HepG2 (cell line): ENCODE data around the gene GOT2. TPM values are rescaled to one million over a fixed set of nuclear protein-coding genes. Genes with fewer than 3 reads are reported as not detected.

Source experiments
- ATAC-seq: fragments of 200-7000 bp; cut with Tn5 transposase; 3 replicates; pipeline ENCODE4 v1.9.1; 2020; ENCODE audit warnings: mild to moderate bottlenecking, moderate library complexity
- BruUV-seq: library from RNA; stranded (reverse); fragments of 400-500 nt; replicated peaks from 2 replicates; lab custom pipeline; 2021; lab: Mats Ljungman, UMichigan
- CTCF ChIA-PET: fragments of 300-600 bp; formaldehyde crosslinking; extraction: SDS; loops from one replicate; lab custom pipeline; 2021; ENCODE audit warnings: low total read pairs, inconsistent platforms, low intra/inter-chr PET ratio; lab: Yijun Ruan, JAX
- POLR2A ChIA-PET: fragments of 350-600 bp; sonication (Branson Sonifier 250); formaldehyde crosslinking; loops from one replicate; lab custom pipeline; 2020; ENCODE audit warnings: antibody characterized with exemption, inconsistent platforms; lab: Yijun Ruan, JAX
- DNase-seq: peaks from one replicate; pipeline ENCODE4 v3.0.0-alpha.2; 2015; ENCODE audit warnings: low spot score
- FAIRE-seq: peaks from 3 replicates; lab custom pipeline; 2011; peaks lifted over from hg19 to GRCh38; lab: Jason Lieb, UNC
- H2AFZ ChIP-seq: one replicate; pipeline ENCODE4 v1.6.1; 2011; ENCODE audit warnings: low read length, inconsistent platforms
- H3K27ac ChIP-seq: fragments of 300-600 bp; 3 replicates; pipeline ENCODE4 v1.8.0; 2011; ENCODE audit warnings: mixed run types, mild to moderate bottlenecking, mixed read lengths, low read length, inconsistent platforms; ENCODE audit not compliant: insufficient read depth; ENCODE audit errors: extremely low read length
- H3K27me3 ChIP-seq, 2 experiments: fragments of 200-600 bp in 1 of 2; 2 replicates in 1 of 2; 3 replicates in 1 of 2; pipeline versions ENCODE4 v1.6.0 to v1.8.0; 2011; ENCODE audit warnings: low read length in 2 of 2, mild to moderate bottlenecking in 2 of 2, moderate library complexity in 2 of 2, inconsistent platforms in 1 of 2; ENCODE audit not compliant: insufficient read depth in 2 of 2, control insufficient read depth in 1 of 2
- H3K36me3 ChIP-seq, 2 experiments: fragments of 200-600 bp in 1 of 2; replicated peaks in 1 of 2; 2 replicates in 1 of 2; 3 replicates in 1 of 2; pipeline versions ENCODE4 v1.5.1 to v1.8.0; 2011; ENCODE audit warnings: low read length in 2 of 2, inconsistent platforms in 1 of 2; ENCODE audit not compliant: insufficient read depth in 2 of 2, control insufficient read depth in 1 of 2
- H3K4me1 ChIP-seq: 2 replicates; pipeline ENCODE4 v1.5.1; 2012; ENCODE audit warnings: low read length, inconsistent platforms; ENCODE audit not compliant: insufficient read depth
- H3K4me2 ChIP-seq: 2 replicates; pipeline ENCODE4 v1.6.0; 2011; ENCODE audit warnings: low read depth, low read length, inconsistent platforms
- H3K4me3 ChIP-seq, 3 experiments: fragments of 200-600 bp in 1 of 3; sonication (generic), shearing (Covaris generic) in 1 of 3; replicated peaks in 1 of 3; 2 replicates each; pipeline ENCODE4 v1.5.1; 2011 to 2016; ENCODE audit warnings: low read length in 3 of 3, inconsistent platforms in 2 of 3, low read depth in 2 of 3, mild to moderate bottlenecking in 2 of 3, control low read depth in 1 of 3, mixed read lengths in 1 of 3; ENCODE audit not compliant: insufficient read depth in 1 of 3
- H3K79me2 ChIP-seq: one replicate; pipeline ENCODE4 v1.6.1; 2011; ENCODE audit warnings: low read length, inconsistent platforms; ENCODE audit not compliant: insufficient read depth
- H3K9ac ChIP-seq: 2 replicates; pipeline ENCODE4 v1.6.0; 2011; ENCODE audit warnings: mild to moderate bottlenecking, low read depth, low read length, inconsistent platforms; ENCODE audit not compliant: insufficient read depth
- H3K9me3 ChIP-seq: 2 replicates; pipeline ENCODE4 v1.5.1; 2012; ENCODE audit warnings: mild to moderate bottlenecking, low read length
- H4K20me1 ChIP-seq: 2 replicates; pipeline ENCODE4 v1.6.0; 2011; ENCODE audit warnings: inconsistent platforms, mild to moderate bottlenecking, low read length, moderate library complexity; ENCODE audit not compliant: insufficient read depth
- ARID3A ChIP-seq: IDR thresholded peaks from 2 replicates; pipeline ENCODE4 v1.6.1; 2012; ENCODE audit warnings: low read depth, low read length, improper control_type of control experiment
- CREB1 ChIP-seq, 2 experiments: fragments of 450-650 bp in 1 of 2; IDR thresholded peaks; 2 replicates each; pipeline ENCODE4 v1.6.1; 2016 to 2017; ENCODE audit warnings: control low read depth in 1 of 2, mild to moderate bottlenecking in 1 of 2, missing compliant biosample characterization in 1 of 2, missing genetic modification characterization in 1 of 2
- CTCF ChIP-seq: sonication (generic); formaldehyde crosslinking; IDR thresholded peaks from 2 replicates; pipeline ENCODE4 v1.5.0; 2020; ENCODE audit warnings: mild to moderate bottlenecking, missing genetic modification reagents, moderate library complexity
- DRAP1 ChIP-seq: IDR thresholded peaks from 2 replicates; pipeline ENCODE4 v1.6.1; 2016; ENCODE audit warnings: missing genetic modification reagents, missing compliant biosample characterization
- GLI4 ChIP-seq: sonication (generic); formaldehyde crosslinking; IDR thresholded peaks from 2 replicates; pipeline ENCODE4 v1.5.1; 2020; ENCODE audit warnings: missing genetic modification reagents, mild to moderate bottlenecking, moderate library complexity, borderline replicate concordance
- HCFC1 ChIP-seq: fragments of 150-350 bp; IDR thresholded peaks from 2 replicates; pipeline ENCODE4 v1.6.1; 2014; ENCODE audit warnings: low read depth, low read length
- HIVEP1 ChIP-seq: sonication (generic); formaldehyde crosslinking; IDR thresholded peaks from 2 replicates; pipeline ENCODE4 v1.4.0; 2020; ENCODE audit warnings: mild to moderate bottlenecking, missing genetic modification reagents
- HMGA1 ChIP-seq: sonication (generic); formaldehyde crosslinking; conservative IDR thresholded peaks from 2 replicates; pipeline ENCODE4 v1.4.0; 2020; ENCODE audit warnings: missing genetic modification reagents
- HOXA5 ChIP-seq: sonication (generic); formaldehyde crosslinking; IDR thresholded peaks from 2 replicates; pipeline ENCODE4 v1.4.0; 2020; ENCODE audit warnings: missing genetic modification reagents
- PITX1 ChIP-seq: sonication (generic); formaldehyde crosslinking; IDR thresholded peaks from 2 replicates; pipeline ENCODE4 v1.5.1; 2020; ENCODE audit warnings: mild to moderate bottlenecking, missing genetic modification reagents
- SNAI1 ChIP-seq: sonication (generic); formaldehyde crosslinking; IDR thresholded peaks from 2 replicates; pipeline ENCODE4 v1.5.0; 2020; ENCODE audit warnings: mild to moderate bottlenecking, missing genetic modification reagents, borderline replicate concordance
- ZBTB10 ChIP-seq: sonication (generic); formaldehyde crosslinking; IDR thresholded peaks from 2 replicates; pipeline ENCODE4 v1.4.0; 2020; ENCODE audit warnings: missing genetic modification reagents, borderline replicate concordance
- ZBTB20 ChIP-seq: sonication (generic); formaldehyde crosslinking; IDR thresholded peaks from 2 replicates; pipeline ENCODE4 v1.8.1; 2023; ENCODE audit warnings: missing genetic modification reagents, low read depth, mild to moderate bottlenecking, borderline replicate concordance
- ZNF777 ChIP-seq: sonication (generic); formaldehyde crosslinking; IDR thresholded peaks from 2 replicates; pipeline ENCODE4 v1.4.0; 2020; ENCODE audit warnings: missing genetic modification reagents
- ZNF83 ChIP-seq: sonication (generic); formaldehyde crosslinking; IDR thresholded peaks from 2 replicates; pipeline ENCODE4 v1.4.0; 2020; ENCODE audit warnings: missing genetic modification reagents, mild to moderate bottlenecking, borderline replicate concordance
- ZNF878 ChIP-seq: sonication (generic); formaldehyde crosslinking; IDR thresholded peaks from 2 replicates; pipeline ENCODE4 v1.8.1; 2023; ENCODE audit warnings: mild to moderate bottlenecking, missing genetic modification reagents, moderate library complexity
- WGBS: methylation state at CpG from one replicate; pipeline ENCODE4 v1.1.6; 2017; ENCODE audit warnings: low lambda C conversion rate; 5-methylcytosine and 5-hydroxymethylcytosine counted together
- in situ Hi-C: cut with HindIII; loops from 2 replicates; pipeline ENCODE4 v1.10.0; 2017; ENCODE audit warnings: low pct_unique_long_range_greater_than_20kb; ENCODE audit not compliant: extremely low pct_ligation_motif_present
- intact Hi-C: fragments of 100-400 bp; cut with micrococcal nuclease; formaldehyde crosslinking; loops from one replicate; pipeline ENCODE4 v1.10.0; 2022; ENCODE audit not compliant: unreplicated experiment
- polyA plus RNA-seq, 8 experiments: library from polyadenylated mRNA; depleted of rRNA in 3 of 8; stranded (reverse) in 7 of 8; unstranded in 1 of 8; fragments of >200 nt; fragmentation: Illumina TruSeq in 4 of 8; extraction: Trizol in 4 of 8; gene quantifications; 2 replicates each; pipeline versions ENCODE4 v1.2.1 to v1.2.3, GENCODE V29; 2011 to 2016; ENCODE audit warnings: low read depth in 4 of 8, missing spikeins in 1 of 8, mixed read lengths in 1 of 8; ENCODE audit not compliant: insufficient read depth in 1 of 8
- total RNA-seq, 5 experiments: library from RNA; depleted of rRNA; stranded (reverse); fragments of >200 nt; fragmentation: Illumina TruSeq; extraction: Trizol; gene quantifications; 2 replicates each; pipeline ENCODE4 v1.2.3, GENCODE V29; 2016; ENCODE audit warnings: low read depth in 1 of 5
- TF ChIP-seq, protein P1 (sequence below): sonication (generic); formaldehyde crosslinking; IDR thresholded peaks from 2 replicates; pipeline ENCODE4 v1.9.0; 2022; ENCODE audit warnings: low read depth, missing genetic modification reagents

Gene GOT2
- total and polyA plus RNA-seq, 2 of the 13 experiments (the other 11 are each of a cell fraction or from before 2014, with no cell fraction given) = 32.6 to 121 TPM

GRCh38 chr16:58716468-58716867, 17.6 kb downstream of the GOT2 start:
- Histone ChIP-seq H3K27ac (no peak overlapping the region), H4K20me1 (peaks cover 13% of the 10 kb centered on the region; the same call in 1 of the 2 replicates), H3K4me3 (no peak overlapping the region), H3K4me2 (no peak overlapping the region), H3K36me3 (peaks cover 23 to 65% of the 10 kb centered on the region in 2 experiments; a peak in 4 of 5 replicates), H3K79me2 (no peaks in the 10 kb centered on the region), H3K27me3 (no peaks in the 10 kb centered on the region), H3K4me1 (peaks cover 14% of the 10 kb centered on the region), H3K9me3 (no peaks in the 10 kb centered on the region), H3K9ac (no peak overlapping the region), H2AFZ (no peak overlapping the region)
- DNase-seq = no peak
- no TSS peak for BruUV-seq
- 97% methylated on average over 8 of the region's 8 CpGs for WGBS
- ChIA-PET POLR2A (no interaction called here), CTCF (no interaction called here)
- TF ChIP-seq HMGA1 (CRISPR knock-in tag) = no peak
- no peak for TF ChIP-seq PITX1 (CRISPR knock-in tag)
- TF ChIP-seq HCFC1 = no peak
- no peak for TF ChIP-seq ZNF777 (CRISPR knock-in tag)
- no peak for TF ChIP-seq SNAI1 (CRISPR knock-in tag)
- TF ChIP-seq HIVEP1 (CRISPR knock-in tag) = no peak
- TF ChIP-seq GLI4 = no peak
- no peak for TF ChIP-seq HOXA5 (CRISPR knock-in tag)
- TF ChIP-seq ZBTB10 (CRISPR knock-in tag) = no peak
- TF ChIP-seq ZNF878 (CRISPR knock-in tag) = no peak
- no peak for TF ChIP-seq ZBTB20 (CRISPR knock-in tag)
- no peak for TF ChIP-seq ARID3A
- no peak for TF ChIP-seq ZNF83 (CRISPR knock-in tag)
- TF ChIP-seq CREB1 (IDR thresholded peaks at IDR 0.05) = no peak
- no peak for TF ChIP-seq CREB1 (CRISPR knock-in tag; IDR thresholded peaks at IDR 0.05)
- TF ChIP-seq, protein P1, sequence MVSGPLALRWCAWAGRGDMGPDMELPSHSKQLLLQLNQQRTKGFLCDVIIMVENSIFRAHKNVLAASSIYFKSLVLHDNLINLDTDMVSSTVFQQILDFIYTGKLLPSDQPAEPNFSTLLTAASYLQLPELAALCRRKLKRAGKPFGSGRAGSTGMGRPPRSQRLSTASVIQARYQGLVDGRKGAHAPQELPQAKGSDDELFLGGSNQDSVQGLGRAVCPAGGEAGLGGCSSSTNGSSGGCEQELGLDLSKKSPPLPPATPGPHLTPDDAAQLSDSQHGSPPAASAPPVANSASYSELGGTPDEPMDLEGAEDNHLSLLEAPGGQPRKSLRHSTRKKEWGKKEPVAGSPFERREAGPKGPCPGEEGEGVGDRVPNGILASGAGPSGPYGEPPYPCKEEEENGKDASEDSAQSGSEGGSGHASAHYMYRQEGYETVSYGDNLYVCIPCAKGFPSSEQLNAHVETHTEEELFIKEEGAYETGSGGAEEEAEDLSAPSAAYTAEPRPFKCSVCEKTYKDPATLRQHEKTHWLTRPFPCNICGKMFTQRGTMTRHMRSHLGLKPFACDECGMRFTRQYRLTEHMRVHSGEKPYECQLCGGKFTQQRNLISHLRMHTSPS (CRISPR knock-in tag) = no peak
- TF ChIP-seq DRAP1 (CRISPR knock-in tag) = no peak
- no peak for TF ChIP-seq CTCF
- intact Hi-C loops = no loop called here
- in situ Hi-C loops = no loop called here
- no peak for ATAC-seq
- no peak for FAIRE-seq
